Activated B cell treated with CpG ODN at 0.5 μM for 24 hours (primary cell): ENCODE measurements around the gene GATAD2B. TPM values are rescaled to one million over a fixed set of nuclear protein-coding genes. Genes with fewer than 3 reads are reported as not detected.
A peak's percentile ranks its signal among the peaks of the same experiment; 100 is the strongest.

Experiments used
- ATAC-seq: fragments of 200-7000 bp; cut with Tn5 transposase; one replicate; pipeline ENCODE4 v1.10.0; 2021; ENCODE audit warnings: low read depth, mild to moderate bottlenecking, moderate library complexity
- CTCF ChIA-PET: fragments of 350-600 bp; sonication (Branson Sonifier 250); formaldehyde crosslinking; loops from one replicate; lab custom pipeline; 2021; ENCODE audit warnings: antibody characterized with exemption; lab: Charles Lee
- POLR2A ChIA-PET: fragments of 350-600 bp; sonication (Branson Sonifier 250); formaldehyde crosslinking; loops from one replicate; lab custom pipeline; 2021; ENCODE audit warnings: antibody characterized with exemption; lab: Charles Lee
- DNase-seq: peaks from one replicate; pipeline ENCODE4 v3.0.0; 2022
- H3K27ac Mint-ChIP-seq: one replicate; pipeline ENCODE4 v1.8.0; 2020; ENCODE audit warnings: mixed read lengths
- H3K27me3 Mint-ChIP-seq: one replicate; pipeline ENCODE4 v1.8.0; 2021; ENCODE audit warnings: mixed read lengths
- H3K36me3 Mint-ChIP-seq: one replicate; pipeline ENCODE4 v1.8.0; 2021; ENCODE audit warnings: low read depth, mixed read lengths
- H3K4me1 Mint-ChIP-seq: one replicate; pipeline ENCODE4 v1.8.0; 2021; ENCODE audit warnings: mixed read lengths
- H3K4me3 Mint-ChIP-seq: one replicate; pipeline ENCODE4 v1.8.0; 2020; ENCODE audit warnings: mild to moderate bottlenecking, mixed read lengths
- H3K9me3 Mint-ChIP-seq: one replicate; pipeline ENCODE4 v1.8.0; 2020; ENCODE audit warnings: mixed read lengths
- CTCF ChIP-seq: fragments of 200-600 bp; IDR thresholded peaks from one replicate; pipeline ENCODE4 v1.8.0; 2022; ENCODE audit warnings: antibody characterized with exemption, mild to moderate bottlenecking
- intact Hi-C: fragments of 100-400 bp; cut with micrococcal nuclease; formaldehyde crosslinking; loops from one replicate; pipeline ENCODE4 v1.15.1; 2024
- total RNA-seq: library from RNA; stranded (reverse); gene quantifications from 2 replicates; pipeline ENCODE4 v1.2.3, GENCODE V29; 2022

The GATAD2B gene
- total RNA-seq, 1 donor from 2014 or later, result 86.3 TPM

- ATAC-seq (peak; percentile 18), DNase-seq (no peak)
- ChIA-PET CTCF (interaction anchor here (0.8 to 2.0 kb wide), 4 partner anchors 11 to 210 kb away, joined by 3 to 5 read pairs (median 3); no protein-coding TSS in a partner anchor), POLR2A (interaction anchor here (0.7 to 3.4 kb wide), 15 partner anchors 9 to 405 kb away, joined by 3 to 13 read pairs (median 6); partner anchors contain the start of genes CHTOP, CRTC2, DENND4B and INTS3)
- intact Hi-C loops, result loop anchor here (1.0 to 10.0 kb wide), 3 partner anchors 8 to 260 kb away; no protein-coding TSS in a partner anchor
- H3K9me3 Mint-ChIP-seq, result no peaks in the 10 kb centered on the region
- peaks cover 25% of the 10 kb centered on the region for H3K36me3 Mint-ChIP-seq
- H3K27me3 Mint-ChIP-seq, result no peaks in the 10 kb centered on the region
- H3K4me1 Mint-ChIP-seq, result peaks cover 34% of the 10 kb centered on the region
- peak within 1 kb of the TSS; percentile 86 for H3K4me3 Mint-ChIP-seq
- no peak for TF ChIP-seq CTCF
- H3K27ac Mint-ChIP-seq, result peak within 1 kb of the TSS; percentile 75
Observed at GRCh38 chr1:153774780-153775457, 147.9 kb downstream of the GATAD2B start, which contains the start of gene SLC27A3. Gene SLC27A3, plus strand, starts transcription at chr1:153775407. Its CDS starts 91 bp downstream, at chr1:153775498.

GRCh38 chr1:153774026-153774595, 148.7 kb downstream of the GATAD2B start:
- CTCF ChIA-PET, result interaction anchor here (1.1 kb wide), 1 partner anchor 23 kb away, joined by 4 read pairs; no protein-coding TSS in a partner anchor
- Mint-ChIP-seq H3K9me3 (no peaks in the 10 kb centered on the region), H3K27me3 (no peaks in the 10 kb centered on the region), H3K4me3 (peak overlapping the region; percentile 19), H3K36me3 (peaks cover 33% of the 10 kb centered on the region), H3K27ac (no peak overlapping the region), H3K4me1 (peaks cover 34% of the 10 kb centered on the region)
- DNase-seq, result no peak
- TF ChIP-seq CTCF, result no peak
- POLR2A ChIA-PET, result interaction anchor here (0.7 to 3.4 kb wide), 4 partner anchors 31 to 217 kb away, joined by 3 to 13 read pairs (median 8); partner anchors contain the start of genes CRTC2 and RPS27
- intact Hi-C loops, result loop anchor here (2.0 to 10.0 kb wide), 2 partner anchors 23 to 259 kb away; no protein-coding TSS in a partner anchor
- no peak for ATAC-seq

GRCh38 chr1:153773096-153773921, 149.5 kb downstream of the GATAD2B start:
- ChIA-PET POLR2A (interaction anchor here (0.7 to 1.5 kb wide), 2 partner anchors 32 to 114 kb away, joined by 3 to 4 read pairs; partner anchors contain the start of gene SNAPIN), CTCF (interaction anchor here (1.1 kb wide), 1 partner anchor 24 kb away, joined by 4 read pairs; no protein-coding TSS in a partner anchor)
- intact Hi-C loops, result loop anchor here (10.0 kb wide), 1 partner anchor 259 kb away; no protein-coding TSS in a partner anchor
- Mint-ChIP-seq H3K4me1 (peaks cover 34% of the 10 kb centered on the region), H3K36me3 (peaks cover 41% of the 10 kb centered on the region), H3K9me3 (no peaks in the 10 kb centered on the region), H3K27me3 (no peaks in the 10 kb centered on the region), H3K4me3 (no peak overlapping the region), H3K27ac (no peak overlapping the region)
- no peak for DNase-seq
- TF ChIP-seq CTCF, result no peak
- no peak for ATAC-seq

GRCh38 chr1:153771841-153772593, 150.8 kb downstream of the GATAD2B start:
- ChIA-PET CTCF (interaction anchor here (1.0 to 1.2 kb wide), 2 partner anchors 10 to 94 kb away, joined by 3 read pairs; no protein-coding TSS in a partner anchor), POLR2A (interaction anchor here (0.7 to 1.5 kb wide), 3 partner anchors 10 to 113 kb away, joined by 3 to 4 read pairs (median 4); partner anchors contain the start of gene SNAPIN)
- no peaks in the 10 kb centered on the region for H3K27me3 Mint-ChIP-seq
- H3K36me3 Mint-ChIP-seq, result peaks cover 53% of the 10 kb centered on the region
- intact Hi-C loops, result loop anchor here (10.0 kb wide), 1 partner anchor 257 kb away; no protein-coding TSS in a partner anchor
- DNase-seq (no peak), ATAC-seq (no peak)
- no peaks in the 10 kb centered on the region for H3K9me3 Mint-ChIP-seq
- H3K4me3 Mint-ChIP-seq, result no peak overlapping the region
- TF ChIP-seq CTCF, result no peak
- H3K4me1 Mint-ChIP-seq, result peaks cover 34% of the 10 kb centered on the region
- no peak overlapping the region for H3K27ac Mint-ChIP-seq
